ENCODE measurements around the gene NRG2.

Gene NRG2

GRCh38 chr5:140058212-140058932 lies 15.3 kb upstream of the NRG2 start:
- H3K4me2 ChIP-seq (ENCODE audit: low read length) = no peak overlapping the region
- H4K8ac ChIP-seq (ENCODE audit: low read depth, low read length) = no peak overlapping the region
- no peaks in the 10 kb centered on the region for H3K79me2 ChIP-seq (ENCODE audit: control insufficient read depth, insufficient read depth, low read length)
- H2BK15ac ChIP-seq (replicated peaks; ENCODE audit: low read depth) = no peak overlapping the region
- no peaks in the 10 kb centered on the region for H3K36me3 ChIP-seq (ENCODE audit: control insufficient read depth, insufficient read depth, low read length)
- H3K27me3 ChIP-seq (ENCODE audit: insufficient read depth, low read length, poor library complexity) = peaks cover 5% of the 10 kb centered on the region
- DNase-seq = no peak
- no peak overlapping the region for H2AK5ac ChIP-seq (ENCODE audit: low read length)
- H3K4me1 ChIP-seq (ENCODE audit: control insufficient read depth, low read depth, low read length) = no peaks in the 10 kb centered on the region
- no peak overlapping the region for H3K4me3 ChIP-seq (ENCODE audit: low read length)
- no peak overlapping the region for H3K18ac ChIP-seq (ENCODE audit: low read length)
- H4K5ac ChIP-seq (ENCODE audit: low read length) = no peak overlapping the region
- H2BK120ac ChIP-seq (ENCODE audit: low read depth, low read length) = no peak overlapping the region
- no CpG with 5 or more reads among the region's 5 CpGs for WGBS (ENCODE audit: extremely low coverage, insufficient coverage, low lambda C conversion rate)
- no peak overlapping the region for H3K27ac ChIP-seq (ENCODE audit: low read depth, low read length)
- H3K56ac ChIP-seq (ENCODE audit: low read length) = no peak overlapping the region
- no peak overlapping the region for H3K23ac ChIP-seq (ENCODE audit: low read length)
- no peak overlapping the region for H3K9ac ChIP-seq (ENCODE audit: low read length)
- no peaks in the 10 kb centered on the region for H3K79me1 ChIP-seq (ENCODE audit: low read length)
- no peak overlapping the region for H3K4ac ChIP-seq (ENCODE audit: low read depth, low read length)
- H2BK5ac ChIP-seq (ENCODE audit: low read length) = no peak overlapping the region

DNA sequence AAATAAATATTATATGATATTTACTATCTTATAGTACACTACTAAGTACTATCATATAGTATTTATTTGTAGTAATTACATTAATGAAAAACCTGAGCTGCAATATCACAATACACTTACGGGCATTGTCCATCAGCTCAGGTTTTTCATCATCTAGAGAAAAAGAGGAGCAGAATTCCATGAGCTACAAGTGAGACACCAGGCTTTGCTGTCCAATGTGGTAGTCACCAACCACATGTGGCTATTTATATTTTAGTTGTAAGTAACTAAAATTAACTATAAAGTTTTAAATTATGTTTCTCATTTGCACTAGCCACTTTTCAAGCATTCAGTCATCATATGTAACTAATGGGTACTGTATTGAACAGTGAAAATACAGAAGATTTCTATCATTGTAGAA lies 13.8 kb upstream of the NRG2 start:
- H3K23ac ChIP-seq (ENCODE audit: low read length) = no peak overlapping the region
- H3K79me1 ChIP-seq (ENCODE audit: low read length) = no peaks in the 10 kb centered on the region
- H3K79me2 ChIP-seq (ENCODE audit: control insufficient read depth, insufficient read depth, low read length) = no peaks in the 10 kb centered on the region
- H3K4me3 ChIP-seq (ENCODE audit: low read length) = no peak overlapping the region
- H2AK5ac ChIP-seq (ENCODE audit: low read length) = no peak overlapping the region
- H2BK15ac ChIP-seq (replicated peaks; ENCODE audit: low read depth) = no peak overlapping the region
- no peak overlapping the region for H3K27ac ChIP-seq (ENCODE audit: low read depth, low read length)
- no peak overlapping the region for H3K18ac ChIP-seq (ENCODE audit: low read length)
- H3K27me3 ChIP-seq (ENCODE audit: insufficient read depth, low read length, poor library complexity) = peaks cover 5% of the 10 kb centered on the region
- H3K9ac ChIP-seq (ENCODE audit: low read length) = no peak overlapping the region
- H4K8ac ChIP-seq (ENCODE audit: low read depth, low read length) = no peak overlapping the region
- no peak overlapping the region for H3K56ac ChIP-seq (ENCODE audit: low read length)
- no peak overlapping the region for H2BK5ac ChIP-seq (ENCODE audit: low read length)
- H2BK120ac ChIP-seq (ENCODE audit: low read depth, low read length) = no peak overlapping the region
- no peaks in the 10 kb centered on the region for H3K36me3 ChIP-seq (ENCODE audit: control insufficient read depth, insufficient read depth, low read length)
- WGBS (ENCODE audit: extremely low coverage, insufficient coverage, low lambda C conversion rate) = no CpG with 5 or more reads among the region's 1 CpG
- H4K5ac ChIP-seq (ENCODE audit: low read length) = no peak overlapping the region
- no peak overlapping the region for H3K4ac ChIP-seq (ENCODE audit: low read depth, low read length)
- no peak overlapping the region for H3K4me2 ChIP-seq (ENCODE audit: low read length)
- H3K4me1 ChIP-seq (ENCODE audit: control insufficient read depth, low read depth, low read length) = no peaks in the 10 kb centered on the region
- DNase-seq = no peak

- H3K4ac ChIP-seq (ENCODE audit: low read depth, low read length) = no peak overlapping the region
- WGBS (ENCODE audit: extremely low coverage, insufficient coverage, low lambda C conversion rate) = no CpG with 5 or more reads among the region's 3 CpGs
- H3K9ac ChIP-seq (ENCODE audit: low read length) = no peak overlapping the region
Observed at GRCh38 chr5:140055152-140055551, 12.1 kb upstream of the NRG2 start.

GRCh38 chr5:140054086-140054689 lies 11.1 kb upstream of the NRG2 start:
- H3K27me3 ChIP-seq (ENCODE audit: insufficient read depth, low read length, poor library complexity) = peaks cover 5% of the 10 kb centered on the region
- H4K8ac ChIP-seq (ENCODE audit: low read depth, low read length) = no peak overlapping the region
- no peak overlapping the region for H2BK5ac ChIP-seq (ENCODE audit: low read length)
- H3K4me1 ChIP-seq (ENCODE audit: control insufficient read depth, low read depth, low read length) = no peaks in the 10 kb centered on the region
- no peak overlapping the region for H3K56ac ChIP-seq (ENCODE audit: low read length)
- H4K5ac ChIP-seq (ENCODE audit: low read length) = no peak overlapping the region
- no peak overlapping the region for H3K27ac ChIP-seq (ENCODE audit: low read depth, low read length)
- no peak overlapping the region for H2BK120ac ChIP-seq (ENCODE audit: low read depth, low read length)
- no peak overlapping the region for H3K9ac ChIP-seq (ENCODE audit: low read length)
- no CpG with 5 or more reads among the region's 1 CpG for WGBS (ENCODE audit: extremely low coverage, insufficient coverage, low lambda C conversion rate)
- H3K4me3 ChIP-seq (ENCODE audit: low read length) = no peak overlapping the region
- H3K79me1 ChIP-seq (ENCODE audit: low read length) = no peaks in the 10 kb centered on the region
- no peak overlapping the region for H3K4me2 ChIP-seq (ENCODE audit: low read length)
- H3K79me2 ChIP-seq (ENCODE audit: control insufficient read depth, insufficient read depth, low read length) = no peaks in the 10 kb centered on the region
- DNase-seq = no peak
- H2AK5ac ChIP-seq (ENCODE audit: low read length) = no peak overlapping the region
- H3K18ac ChIP-seq (ENCODE audit: low read length) = no peak overlapping the region
- H3K36me3 ChIP-seq (ENCODE audit: control insufficient read depth, insufficient read depth, low read length) = no peaks in the 10 kb centered on the region
- no peak overlapping the region for H3K4ac ChIP-seq (ENCODE audit: low read depth, low read length)
- H2BK15ac ChIP-seq (replicated peaks; ENCODE audit: low read depth) = no peak overlapping the region
- no peak overlapping the region for H3K23ac ChIP-seq (ENCODE audit: low read length)

More at GRCh38 chr5:140055152-140055551, 12.1 kb upstream of the NRG2 start:
- H2BK5ac ChIP-seq (ENCODE audit: low read length) = no peak overlapping the region
- peaks cover 5% of the 10 kb centered on the region for H3K27me3 ChIP-seq (ENCODE audit: insufficient read depth, low read length, poor library complexity)
- no peak overlapping the region for H3K27ac ChIP-seq (ENCODE audit: low read depth, low read length)
- H4K5ac ChIP-seq (ENCODE audit: low read length) = no peak overlapping the region
- H3K56ac ChIP-seq (ENCODE audit: low read length) = no peak overlapping the region
- H4K8ac ChIP-seq (ENCODE audit: low read depth, low read length) = no peak overlapping the region
- H2BK15ac ChIP-seq (replicated peaks; ENCODE audit: low read depth) = no peak overlapping the region
- DNase-seq = no peak
- H3K79me2 ChIP-seq (ENCODE audit: control insufficient read depth, insufficient read depth, low read length) = no peaks in the 10 kb centered on the region
- H3K36me3 ChIP-seq (ENCODE audit: control insufficient read depth, insufficient read depth, low read length) = no peaks in the 10 kb centered on the region
- no peaks in the 10 kb centered on the region for H3K79me1 ChIP-seq (ENCODE audit: low read length)
- H2BK120ac ChIP-seq (ENCODE audit: low read depth, low read length) = no peak overlapping the region
- H3K4me3 ChIP-seq (ENCODE audit: low read length) = no peak overlapping the region
- H3K4me1 ChIP-seq (ENCODE audit: control insufficient read depth, low read depth, low read length) = no peaks in the 10 kb centered on the region
- H3K18ac ChIP-seq (ENCODE audit: low read length) = no peak overlapping the region
- H3K4me2 ChIP-seq (ENCODE audit: low read length) = no peak overlapping the region
- no peak overlapping the region for H3K23ac ChIP-seq (ENCODE audit: low read length)
- no peak overlapping the region for H2AK5ac ChIP-seq (ENCODE audit: low read length)

- Histone ChIP-seq H3K4me3 (ENCODE audit: low read length) (no peak overlapping the region), H3K18ac (ENCODE audit: low read length) (no peak overlapping the region), H3K4me1 (ENCODE audit: control insufficient read depth, low read depth, low read length) (no peaks in the 10 kb centered on the region), H3K79me2 (ENCODE audit: control insufficient read depth, insufficient read depth, low read length) (no peaks in the 10 kb centered on the region), H3K9ac (ENCODE audit: low read length) (no peak overlapping the region), H4K5ac (ENCODE audit: low read length) (no peak overlapping the region), H3K27ac (ENCODE audit: low read depth, low read length) (no peak overlapping the region), H3K23ac (ENCODE audit: low read length) (no peak overlapping the region), H2AK5ac (ENCODE audit: low read length) (no peak overlapping the region), H3K36me3 (ENCODE audit: control insufficient read depth, insufficient read depth, low read length) (no peaks in the 10 kb centered on the region), H4K8ac (ENCODE audit: low read depth, low read length) (no peak overlapping the region), H2BK5ac (ENCODE audit: low read length) (no peak overlapping the region), H2BK120ac (ENCODE audit: low read depth, low read length) (no peak overlapping the region), H2BK15ac (replicated peaks; ENCODE audit: low read depth) (no peak overlapping the region), H3K27me3 (ENCODE audit: insufficient read depth, low read length, poor library complexity) (no peaks in the 10 kb centered on the region), H3K4ac (ENCODE audit: low read depth, low read length) (no peak overlapping the region), H3K4me2 (ENCODE audit: low read length) (no peak overlapping the region), H3K79me1 (ENCODE audit: low read length) (no peaks in the 10 kb centered on the region), H3K56ac (ENCODE audit: low read length) (no peak overlapping the region)
- whole genome bisulfite sequencing (ENCODE audit: extremely low coverage, insufficient coverage, low lambda C conversion rate) = no CpG with 5 or more reads among the region's 1 CpG
- DNase-seq = no peak
Observed at GRCh38 chr5:140051950-140052349, 8.9 kb upstream of the NRG2 start.

Data from mesendoderm (in vitro differentiated cells).